Right cardiac atrium (tissue), 5 donors: ENCODE data around the gene B4GALNT3. TPM values are rescaled to one million over a fixed set of nuclear protein-coding genes. Genes with fewer than 3 reads are reported as not detected.

Experiments used
- ATAC-seq, 2 donors: fragments of 200-7000 bp; cut with Tn5 transposase; one replicate each; pipeline versions ENCODE4 v1.8.0 to v1.9.1; 2020; ENCODE audit warnings: moderate library complexity in 2 of 2, mild to moderate bottlenecking in 1 of 2
- DNase-seq, 3 donors: peaks; one replicate each; pipeline ENCODE4 v3.0.0-alpha.2; 2020
- H3K27ac ChIP-seq: one replicate; pipeline ENCODE4 v1.5.1; 2013; ENCODE audit warnings: mild to moderate bottlenecking, low read length, control low read depth, moderate library complexity
- H3K27me3 ChIP-seq: one replicate; pipeline ENCODE4 v1.6.1; 2013; ENCODE audit not compliant: control insufficient read depth, insufficient read depth
- H3K4me1 ChIP-seq: one replicate; pipeline ENCODE4 v1.6.1; 2013; ENCODE audit warnings: low read length; ENCODE audit not compliant: control insufficient read depth, insufficient read depth
- H3K4me3 ChIP-seq: one replicate; pipeline ENCODE4 v1.5.1; 2013; ENCODE audit warnings: low read length, control low read depth
- H3K9me3 ChIP-seq: one replicate; pipeline ENCODE4 v1.6.1; 2013; ENCODE audit warnings: low read length; ENCODE audit not compliant: control insufficient read depth
- WGBS: extraction: QIAGEN DNeasy Blood & Tissue Kit; methylation state at CpG from one replicate; pipeline ENCODE4 v1.1.7; 2013; 5-methylcytosine and 5-hydroxymethylcytosine counted together
- intact Hi-C, 4 donors: fragments of 100-400 bp; cut with DNase I; formaldehyde crosslinking; loops; one replicate each; pipeline versions ENCODE4 v1.11.0 to v1.14.0; 2022 to 2023
- polyA plus RNA-seq: library from polyadenylated mRNA; stranded (reverse); fragments of 200-250 nt; gene quantifications from one replicate; pipeline ENCODE4 v1.2.3, GENCODE V29; 2013
- total RNA-seq, 4 donors: library from RNA; stranded (reverse); fragmentation: NEBNext Ultra II Directional; extraction: Animal tissue kit (Norgen Biotek cat#: 25700); gene quantifications; one replicate each; pipeline ENCODE4 v1.2.1, GENCODE V29; 2021
- donor health status: healthy with polysubstance abuse.
- donor health status: DM: no; HTN: yes; CAD: no.
- donor health status: DM: no; HTN: no; CAD: no.
- donor health status: DM: no; HTN: yes; CAD: no; lungs with severe emphysema.
- donor health status: DM: yes; HTN: yes; CAD: no.

B4GALNT3 gene
- total and polyA plus RNA-seq, 5 donors: 22.7 to 50.2 (median 35.6) TPM

DNA sequence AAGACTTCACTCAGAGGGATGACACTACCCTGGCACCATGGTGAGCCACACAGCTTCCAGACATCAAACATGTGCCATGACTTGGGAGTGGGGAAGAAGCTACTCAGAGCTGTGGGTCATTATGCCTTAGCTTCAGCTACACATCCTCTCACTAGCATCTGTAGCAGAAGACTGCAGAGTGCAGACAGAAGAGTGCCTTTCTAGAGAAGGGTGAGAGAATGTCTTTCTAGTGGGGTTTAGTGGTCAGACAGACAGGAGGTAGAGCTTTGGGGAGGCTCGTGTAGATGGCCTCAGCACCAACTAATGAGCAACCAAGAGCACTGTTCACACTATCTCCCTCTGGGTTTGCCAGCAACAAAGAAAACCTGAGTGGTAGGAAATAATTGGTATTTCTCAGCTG is 4.9 kb upstream of the B4GALNT3 start:
- no peak overlapping the region for H3K27ac ChIP-seq

DNA sequence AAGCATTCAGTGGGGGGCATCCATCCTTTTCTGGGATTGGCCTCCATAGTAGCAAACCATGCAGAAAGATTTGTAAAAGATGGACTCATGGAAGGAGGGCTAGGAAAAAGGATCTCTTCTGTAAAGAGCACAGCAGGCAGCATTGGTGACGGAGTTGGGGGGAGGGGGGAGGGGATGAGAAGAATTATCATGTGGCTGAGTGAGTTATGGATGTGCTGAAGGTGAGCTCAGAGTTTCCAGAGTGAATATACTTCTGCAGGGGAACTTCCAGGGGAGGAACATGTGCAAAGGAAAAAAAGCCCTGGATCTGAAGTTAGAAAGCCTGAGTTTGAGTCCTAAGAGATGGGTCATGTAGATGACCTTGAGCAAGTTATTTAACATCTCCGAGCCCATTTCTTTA is 3.9 kb upstream of the B4GALNT3 start:
- H3K27me3 ChIP-seq: no peaks in the 10 kb centered on the region

More for the DNA sequence above, 4.9 kb upstream of the B4GALNT3 start:
- Histone ChIP-seq H3K9me3 (no peaks in the 10 kb centered on the region), H3K4me3 (no peak overlapping the region), H3K4me1 (peaks cover 3% of the 10 kb centered on the region), H3K27me3 (no peaks in the 10 kb centered on the region)
- 40% methylated on average over 1 of the region's 1 CpG for WGBS
- ATAC-seq (no peak), DNase-seq (no peak)
- intact Hi-C loops: loop anchor here (5.0 kb wide), 2 partner anchors 47 to 92 kb away; no protein-coding TSS in a partner anchor

DNA sequence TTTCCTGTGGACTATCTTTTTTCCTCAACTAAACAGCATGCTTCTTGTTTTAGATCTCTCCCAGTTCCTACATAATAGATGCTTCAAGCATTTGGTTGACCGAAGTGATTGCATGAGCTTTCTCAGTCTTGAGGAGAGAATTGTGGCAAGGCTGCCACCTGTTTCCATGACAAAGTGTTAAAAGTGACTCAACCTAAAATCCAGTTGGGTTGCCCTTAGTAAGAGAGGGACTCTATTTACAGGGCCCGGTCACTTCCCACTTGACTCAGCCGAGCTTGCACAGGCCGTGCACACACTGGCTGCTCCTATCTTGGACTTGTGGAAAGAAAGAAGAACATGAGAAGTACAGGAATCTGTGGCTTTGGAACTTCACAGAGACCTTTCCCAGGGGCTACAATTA is 2.1 kb upstream of the B4GALNT3 start:
- intact Hi-C loops: no loop called here
- DNase-seq (no peak), ATAC-seq (no peak)
- H3K27ac ChIP-seq: no peak overlapping the region
- H3K4me1 ChIP-seq: no peaks in the 10 kb centered on the region
- 84% methylated on average over 4 of the region's 4 CpGs for whole genome bisulfite sequencing
- H3K27me3 ChIP-seq: no peaks in the 10 kb centered on the region
- no peaks in the 10 kb centered on the region for H3K9me3 ChIP-seq
- no peak overlapping the region for H3K4me3 ChIP-seq

More for the DNA sequence above, 3.9 kb upstream of the B4GALNT3 start:
- intact Hi-C loops: no loop called here
- Histone ChIP-seq H3K4me1 (peaks cover 3% of the 10 kb centered on the region), H3K27ac (peak overlapping the region; percentile 25), H3K4me3 (no peak overlapping the region), H3K9me3 (no peaks in the 10 kb centered on the region)
- ATAC-seq: no peak
- WGBS: 35% methylated on average over 2 of the region's 2 CpGs
- no peak for DNase-seq

DNA sequence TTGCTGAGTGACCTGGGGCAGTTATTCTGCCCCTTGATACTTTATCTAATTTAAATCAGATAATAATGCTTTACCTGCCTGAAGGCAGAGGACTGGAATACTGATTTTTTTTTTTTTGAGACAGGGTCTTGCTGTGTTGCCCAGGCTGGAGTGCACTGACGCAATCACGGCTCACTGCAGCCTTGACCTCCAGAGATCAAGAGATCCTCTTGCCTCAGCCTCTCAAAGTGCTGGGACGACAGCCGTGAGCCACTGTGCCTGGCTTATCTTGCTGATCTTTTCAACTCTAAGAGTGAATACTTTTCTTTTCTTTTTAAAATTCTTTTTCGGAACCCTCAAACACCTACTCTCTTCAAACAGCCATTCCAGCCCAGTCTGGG is 699 bp upstream of the B4GALNT3 start:
- Histone ChIP-seq H3K4me3 (peak overlapping the region; percentile 94), H3K27me3 (no peaks in the 10 kb centered on the region), H3K27ac (peak overlapping the region; percentile 15), H3K9me3 (no peaks in the 10 kb centered on the region), H3K4me1 (peaks cover 2% of the 10 kb centered on the region)
- WGBS: 68% methylated on average over 5 of the region's 5 CpGs
- intact Hi-C loops: no loop called here
- no peak for ATAC-seq
- DNase-seq: no peak

DNA sequence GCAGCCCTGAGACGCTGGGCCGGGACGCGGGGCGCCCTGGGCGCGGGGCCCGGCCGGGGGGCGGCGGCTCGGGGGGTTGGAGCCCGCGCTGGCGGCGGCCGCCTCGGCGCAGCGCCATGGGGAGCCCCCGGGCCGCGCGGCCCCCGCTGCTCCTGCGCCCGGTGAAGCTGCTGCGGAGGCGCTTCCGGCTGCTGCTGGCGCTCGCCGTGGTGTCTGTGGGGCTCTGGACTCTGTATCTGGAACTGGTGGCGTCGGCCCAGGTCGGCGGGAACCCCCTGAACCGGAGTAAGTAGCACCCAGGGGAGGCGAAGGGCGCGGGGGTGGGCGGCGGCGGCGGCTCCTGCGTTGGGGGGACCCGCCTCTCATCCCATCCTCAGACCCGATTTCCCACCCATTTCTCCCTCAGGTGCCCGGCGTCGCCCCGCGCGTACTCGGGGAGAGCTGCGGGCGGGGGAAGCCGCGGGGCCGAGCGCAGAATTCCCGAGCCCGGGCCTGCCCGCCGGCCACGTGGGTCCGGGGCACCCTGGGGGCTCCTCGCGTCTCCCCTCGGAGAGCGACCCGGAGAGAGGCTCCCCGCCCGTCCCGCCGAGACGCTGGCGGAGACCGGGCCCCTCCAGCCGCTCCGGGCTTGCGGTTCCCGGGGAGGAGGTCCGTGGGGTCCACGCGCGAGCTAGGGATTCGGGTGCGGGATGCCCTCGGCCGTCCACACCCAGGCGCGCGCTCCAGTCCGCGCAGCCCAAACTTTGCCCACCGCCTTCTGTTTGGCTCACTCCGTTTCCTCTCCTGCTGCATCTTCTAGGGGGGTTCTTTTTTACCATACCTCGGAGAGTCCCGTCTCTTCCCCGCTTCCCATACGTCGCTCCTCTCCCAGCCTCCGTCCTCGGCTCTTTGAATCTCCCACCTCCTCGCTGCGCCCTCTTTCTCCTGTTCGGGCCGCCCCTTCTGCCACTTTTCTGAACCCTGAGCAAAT is 807 bp downstream of the B4GALNT3 start:
- Histone ChIP-seq H3K4me3 (peak overlapping the region; percentile 94), H3K27ac (peak overlapping the region; percentile 51), H3K27me3 (no peaks in the 10 kb centered on the region), H3K4me1 (peaks cover 2% of the 10 kb centered on the region), H3K9me3 (no peaks in the 10 kb centered on the region)
- ATAC-seq (peak in 1 of 2 donors; percentile 15), DNase-seq (peak; percentile 48 to 81 (median 78))
- intact Hi-C loops: no loop called here
- WGBS: 4% methylated on average over 109 of the region's 109 CpGs

DNA sequence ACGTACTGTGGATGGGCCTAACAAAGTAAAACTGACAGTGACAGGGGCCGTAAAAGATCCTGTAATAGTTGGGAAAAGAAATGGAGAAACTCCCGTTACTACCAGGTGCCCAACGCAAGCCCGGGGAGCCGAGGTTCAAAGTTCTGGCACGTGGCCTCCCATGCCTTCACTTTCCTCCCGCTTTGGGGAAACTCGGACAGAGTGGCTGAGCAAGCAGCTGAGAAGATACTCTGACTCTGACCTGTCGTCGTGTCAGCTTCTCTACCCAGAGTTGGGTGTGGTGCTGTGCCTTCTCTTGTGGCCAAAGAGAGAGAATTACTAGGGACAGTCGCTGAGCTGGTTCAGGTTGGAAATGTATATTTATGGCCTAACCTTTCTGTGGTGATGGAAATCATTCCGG is 1.7 kb downstream of the B4GALNT3 start:
- DNase-seq: no peak
- Histone ChIP-seq H3K4me1 (peaks cover 2% of the 10 kb centered on the region), H3K27me3 (no peaks in the 10 kb centered on the region), H3K9me3 (no peaks in the 10 kb centered on the region), H3K4me3 (peak overlapping the region; percentile 94), H3K27ac (peak overlapping the region; percentile 39)
- WGBS: 51% methylated on average over 13 of the region's 13 CpGs
- no peak for ATAC-seq
- intact Hi-C loops: no loop called here

DNA sequence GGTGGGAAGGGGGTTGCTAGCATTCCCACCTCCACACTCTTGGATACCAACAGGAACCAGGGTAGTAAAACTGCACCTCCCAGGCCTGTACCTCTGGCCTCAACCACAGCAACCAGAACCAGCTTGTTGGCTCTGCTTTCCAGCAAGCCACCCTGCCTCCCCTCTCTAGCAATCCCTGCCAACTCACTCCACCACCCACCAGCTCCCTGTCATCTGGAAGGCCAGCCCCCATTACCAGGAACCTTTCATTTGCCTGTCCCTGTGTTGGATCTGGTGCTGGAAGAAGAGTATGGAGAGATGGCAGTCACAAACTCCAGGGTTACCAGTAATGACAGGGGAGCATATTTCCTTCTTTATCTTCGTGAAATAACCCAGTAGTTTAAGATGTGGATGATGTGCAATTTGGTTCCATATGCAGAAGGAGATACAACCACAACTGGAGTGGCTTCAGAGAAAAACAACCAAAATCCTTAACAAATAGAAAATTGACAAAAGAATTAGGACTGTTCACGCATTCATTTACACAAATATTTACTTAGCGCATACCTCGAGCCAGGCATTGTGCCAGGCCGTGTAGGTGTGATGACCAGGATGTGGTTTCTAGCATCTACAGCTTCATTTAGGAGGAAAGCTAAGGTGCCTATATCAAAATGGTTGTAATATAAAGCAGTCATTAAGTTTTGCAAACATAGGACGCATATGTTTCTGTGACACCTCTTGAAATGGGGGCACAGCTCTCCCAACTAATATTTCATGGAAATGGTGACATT is 3.4 kb downstream of the B4GALNT3 start:
- DNase-seq (no peak), ATAC-seq (no peak)
- 69% methylated on average over 6 of the region's 6 CpGs for WGBS
- no peak overlapping the region for H3K4me3 ChIP-seq
- H3K27me3 ChIP-seq: no peaks in the 10 kb centered on the region
- peaks cover 2% of the 10 kb centered on the region for H3K4me1 ChIP-seq
- peak overlapping the region; percentile 79 for H3K27ac ChIP-seq
- intact Hi-C loops: no loop called here
- H3K9me3 ChIP-seq: no peaks in the 10 kb centered on the region

DNA sequence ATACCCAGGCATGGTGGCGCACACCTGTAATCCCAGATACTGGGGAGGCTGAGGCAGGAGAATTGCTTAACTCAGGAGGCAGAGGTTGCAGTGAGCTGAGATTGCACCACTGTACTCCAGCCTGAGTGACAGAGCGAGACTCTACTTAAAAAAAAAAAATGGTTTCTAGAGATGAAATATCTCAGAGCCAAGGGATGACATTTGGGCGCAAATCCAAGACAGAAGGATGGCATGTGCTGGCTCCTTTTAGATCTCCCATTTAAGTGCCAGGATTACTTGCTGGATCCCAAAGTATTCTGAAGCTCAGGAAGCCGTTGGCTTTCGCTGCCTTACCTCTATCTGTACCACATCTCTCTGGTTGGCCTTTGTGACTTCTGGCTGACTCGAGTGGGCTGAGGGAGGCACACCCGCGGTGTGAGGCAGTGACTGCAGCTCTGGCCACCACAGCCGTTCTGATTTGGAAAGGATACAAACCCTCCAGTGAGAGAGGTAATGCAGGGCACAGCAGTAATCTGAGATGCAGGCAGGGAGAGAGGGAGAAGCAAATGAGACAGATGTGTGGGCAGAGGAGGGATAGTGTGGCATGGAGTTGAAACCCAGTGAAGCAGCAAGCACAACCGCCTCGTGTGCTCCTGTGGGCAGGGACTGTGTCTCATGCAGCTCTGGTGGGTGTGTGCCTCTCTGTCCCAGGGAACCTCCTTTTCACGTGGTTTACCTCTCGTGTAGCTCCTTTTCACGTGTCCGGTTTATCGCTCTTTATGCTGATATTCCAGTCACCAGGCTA is 4.9 kb downstream of the B4GALNT3 start:
- Histone ChIP-seq H3K27ac (peak overlapping the region; percentile 97), H3K4me3 (no peak overlapping the region), H3K4me1 (peaks cover 2% of the 10 kb centered on the region), H3K9me3 (no peaks in the 10 kb centered on the region), H3K27me3 (no peaks in the 10 kb centered on the region)
- ATAC-seq (peak; percentile 65 to 77), DNase-seq (peak in 1 of 3 donors; percentile 55)
- intact Hi-C loops: no loop called here
- 53% methylated on average over 16 of the region's 16 CpGs for WGBS

DNA sequence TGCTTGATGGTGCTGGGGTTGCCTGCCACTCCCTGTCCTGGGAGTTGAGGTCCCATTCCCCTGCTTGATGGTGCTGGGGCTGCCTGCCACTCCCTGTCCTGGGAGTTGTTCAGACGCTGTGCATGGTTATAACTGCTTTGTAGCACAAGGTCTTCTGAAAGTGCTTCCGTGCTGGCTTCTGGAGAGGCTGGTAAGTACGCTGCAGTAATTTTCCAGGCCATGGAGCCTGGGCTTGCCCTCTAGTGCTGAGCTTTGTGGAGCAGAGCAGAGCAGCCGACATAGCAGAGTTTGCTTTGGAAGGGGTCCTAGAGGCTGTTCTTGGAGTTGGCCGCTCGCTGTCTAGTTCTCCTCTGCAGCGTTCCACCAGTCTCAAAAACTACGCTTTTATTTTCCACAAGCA is 6.3 kb downstream of the B4GALNT3 start:
- DNase-seq: peak in 2 of 3 donors; percentile 24 to 62
- H3K27ac ChIP-seq: peak overlapping the region; percentile 80
- 37% methylated on average over 8 of the region's 8 CpGs for WGBS

DNA sequence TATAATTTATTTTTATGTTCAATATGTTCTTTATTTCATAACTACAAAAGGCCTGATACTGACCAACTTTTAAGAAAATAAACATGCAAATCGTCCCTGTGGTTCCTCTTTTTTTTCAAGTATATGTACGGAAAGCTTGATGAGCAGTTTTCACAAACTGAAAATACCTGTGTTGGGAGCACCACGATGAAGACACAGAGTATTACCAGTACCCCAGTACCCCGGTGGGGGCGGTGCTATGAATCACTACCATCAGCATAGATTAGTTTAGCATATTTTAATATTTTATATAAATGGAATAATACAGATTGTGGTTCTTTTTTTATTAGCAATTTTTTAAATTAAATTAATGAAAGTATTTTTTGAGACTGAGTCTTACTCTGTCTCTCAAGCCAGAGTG is 7.0 kb downstream of the B4GALNT3 start:
- Histone ChIP-seq H3K27ac (peak overlapping the region; percentile 56), H3K4me3 (no peak overlapping the region), H3K9me3 (no peaks in the 10 kb centered on the region), H3K27me3 (no peaks in the 10 kb centered on the region), H3K4me1 (peaks cover 2% of the 10 kb centered on the region)
- DNase-seq (no peak), ATAC-seq (no peak)
- intact Hi-C loops: no loop called here
- WGBS: 61% methylated on average over 5 of the region's 5 CpGs

More for the DNA sequence above, 6.3 kb downstream of the B4GALNT3 start:
- no peaks in the 10 kb centered on the region for H3K9me3 ChIP-seq
- H3K4me3 ChIP-seq: no peak overlapping the region
- H3K27me3 ChIP-seq: no peaks in the 10 kb centered on the region
- ATAC-seq: peak; percentile 57 to 59
- intact Hi-C loops: no loop called here
- H3K4me1 ChIP-seq: peaks cover 2% of the 10 kb centered on the region
